Measurements from ENCODE around the gene DIP2B. TPM values are rescaled to one million over a fixed set of nuclear protein-coding genes. Genes with fewer than 3 reads are reported as not detected.
"Not testable (repeated sequence)": the region's sequence is repeated elsewhere in the genome, so short reads cannot be mapped to it uniquely, and the experiment has no call there.

Gene DIP2B
- total RNA-seq, 2 experiments from 2014 or later, result 29.2 to 29.4 TPM

GRCh38 chr12:50549885-50550284, 45.1 kb downstream of the DIP2B start:
- ChIA-PET CTCF (interaction anchor here (0.7 to 1.9 kb wide), 5 partner anchors 12 to 88 kb away, joined by 3 to 7 read pairs (median 4); no protein-coding TSS in a partner anchor), POLR2A (interaction anchor here (0.6 kb wide), 1 partner anchor 65 kb away, joined by 3 read pairs; no protein-coding TSS in a partner anchor)
- DNase-seq (no peak), ATAC-seq (no peak)
- H3K9me3 Mint-ChIP-seq (ENCODE audit: low read depth), result no peaks in the 10 kb centered on the region
- peak overlapping the region; percentile 19 for H3K27ac Mint-ChIP-seq
- intact Hi-C loops (cut with DNase I, micrococcal nuclease), result loop anchor here in 1 of 2 experiments (10.0 kb wide), 1 partner anchor 805 kb away; the partner anchor contains the start of gene TMBIM6
- no peaks in the 10 kb centered on the region for H3K27me3 Mint-ChIP-seq
- H3K36me3 Mint-ChIP-seq (ENCODE audit: low read depth), result peaks cover 18% of the 10 kb centered on the region
- no peak overlapping the region for H3K4me3 Mint-ChIP-seq
- H3K4me1 Mint-ChIP-seq, result peaks cover 65% of the 10 kb centered on the region

- Mint-ChIP-seq H3K9me3 (ENCODE audit: low read depth) (no peaks in the 10 kb centered on the region), H3K4me3 (no peak overlapping the region), H3K27me3 (no peaks in the 10 kb centered on the region), H3K36me3 (ENCODE audit: low read depth) (peaks cover 24% of the 10 kb centered on the region), H3K27ac (no peak overlapping the region), H3K4me1 (peaks cover 66% of the 10 kb centered on the region)
- CTCF ChIA-PET, result interaction anchor here (1.0 to 1.9 kb wide), 5 partner anchors 12 to 88 kb away, joined by 3 to 7 read pairs (median 5); no protein-coding TSS in a partner anchor
- intact Hi-C loops (cut with DNase I, micrococcal nuclease), result loop anchor here in 1 of 2 experiments (10.0 kb wide), 1 partner anchor 806 kb away; the partner anchor contains the start of gene TMBIM6
- ATAC-seq (no peak), DNase-seq (no peak)
- POLR2A ChIA-PET, result no interaction called here
These were observed 45.9 kb downstream of the DIP2B start for GRCh38 chr12:50550530-50551223.

GRCh38 chr12:50551866-50552265, 47.1 kb downstream of the DIP2B start:
- DNase-seq (no peak), ATAC-seq (no peak)
- Mint-ChIP-seq H3K36me3 (ENCODE audit: low read depth) (peaks cover 26% of the 10 kb centered on the region), H3K27me3 (no peaks in the 10 kb centered on the region), H3K4me1 (peaks cover 67% of the 10 kb centered on the region), H3K27ac (no peak overlapping the region), H3K9me3 (ENCODE audit: low read depth) (no peaks in the 10 kb centered on the region), H3K4me3 (no peak overlapping the region)
- intact Hi-C loops (cut with DNase I, micrococcal nuclease), result loop anchor here in 1 of 2 experiments (10.0 kb wide), 1 partner anchor 807 kb away; the partner anchor contains the start of gene TMBIM6
- ChIA-PET CTCF (interaction anchor here (0.6 to 1.0 kb wide), 2 partner anchors 12 to 48 kb away, joined by 3 read pairs; no protein-coding TSS in a partner anchor), POLR2A (interaction anchor here (0.5 kb wide), 1 partner anchor 731 kb away, joined by 3 read pairs; no protein-coding TSS in a partner anchor)

GRCh38 chr12:50554651-50555050, 49.9 kb downstream of the DIP2B start:
- peaks cover 74% of the 10 kb centered on the region for H3K4me1 Mint-ChIP-seq
- H3K27ac Mint-ChIP-seq, result peak overlapping the region; percentile 99
- ChIA-PET POLR2A (interaction anchor here (1.2 to 2.2 kb wide), 3 partner anchors 12 to 47 kb away, joined by 5 to 10 read pairs (median 8); no protein-coding TSS in a partner anchor), CTCF (interaction anchor here (0.6 to 1.8 kb wide), 6 partner anchors 25 to 84 kb away, joined by 3 to 5 read pairs (median 4); partner anchors contain the start of gene DIP2B)
- peaks cover 32% of the 10 kb centered on the region for H3K36me3 Mint-ChIP-seq (ENCODE audit: low read depth)
- DNase-seq (no peak), ATAC-seq (no peak)
- H3K27me3 Mint-ChIP-seq, result no peaks in the 10 kb centered on the region
- H3K4me3 Mint-ChIP-seq, result no peak overlapping the region
- no peaks in the 10 kb centered on the region for H3K9me3 Mint-ChIP-seq (ENCODE audit: low read depth)
- intact Hi-C loops (cut with DNase I, micrococcal nuclease), result loop anchor here (1.0 to 10.0 kb wide), 8 partner anchors 12 to 810 kb away; partner anchors contain the start of gene TMBIM6 (in 1 of the 2)

- intact Hi-C loops (cut with DNase I, micrococcal nuclease), result loop anchor here (1.0 to 10.0 kb wide), 8 partner anchors 13 to 811 kb away; partner anchors contain the start of gene TMBIM6 (in 1 of the 2)
- Mint-ChIP-seq H3K27ac (peak overlapping the region; percentile 99), H3K9me3 (ENCODE audit: low read depth) (no peaks in the 10 kb centered on the region), H3K4me3 (peak overlapping the region; percentile 54), H3K36me3 (ENCODE audit: low read depth) (peaks cover 32% of the 10 kb centered on the region), H3K27me3 (no peaks in the 10 kb centered on the region), H3K4me1 (peaks cover 67% of the 10 kb centered on the region)
- peak; percentile 88 for ATAC-seq
- ChIA-PET CTCF (interaction anchor here (1.0 to 1.8 kb wide), 6 partner anchors 13 to 54 kb away, joined by 3 to 5 read pairs (median 4); partner anchors contain the start of gene DIP2B), POLR2A (interaction anchor here (0.5 to 2.2 kb wide), 9 partner anchors 13 to 67 kb away, joined by 3 to 10 read pairs (median 3); no protein-coding TSS in a partner anchor)
- peak; percentile 62 for DNase-seq
These were observed 50.7 kb downstream of the DIP2B start for GRCh38 chr12:50555471-50555885.

- Mint-ChIP-seq H3K36me3 (ENCODE audit: low read depth) (peaks cover 31% of the 10 kb centered on the region), H3K27me3 (no peaks in the 10 kb centered on the region), H3K4me1 (peaks cover 64% of the 10 kb centered on the region), H3K27ac (peak overlapping the region; percentile 99), H3K9me3 (ENCODE audit: low read depth) (no peaks in the 10 kb centered on the region), H3K4me3 (peak overlapping the region; percentile 54)
- POLR2A ChIA-PET, result interaction anchor here (0.6 to 2.2 kb wide), 5 partner anchors 14 to 48 kb away, joined by 3 to 10 read pairs (median 4); no protein-coding TSS in a partner anchor
- CTCF ChIA-PET, result interaction anchor here (0.7 to 1.6 kb wide), 5 partner anchors 9 to 53 kb away, joined by 3 to 5 read pairs (median 4); partner anchors contain the start of gene DIP2B
- intact Hi-C loops (cut with DNase I, micrococcal nuclease), result loop anchor here in 1 of 2 experiments (10.0 kb wide), 1 partner anchor 811 kb away; the partner anchor contains the start of gene TMBIM6
- no peak for ATAC-seq
- DNase-seq, result no peak
These were observed 51.5 kb downstream of the DIP2B start for GRCh38 chr12:50556273-50556672.

GRCh38 chr12:50556796-50557195, 52.0 kb downstream of the DIP2B start:
- H3K4me3 Mint-ChIP-seq; POLR2A ChIA-PET; H3K27me3 Mint-ChIP-seq; H3K9me3 Mint-ChIP-seq (ENCODE audit: low read depth); ATAC-seq: not testable (repeated sequence)
- intact Hi-C loops (cut with DNase I, micrococcal nuclease), result loop anchor here in 1 of 2 experiments (10.0 kb wide), 1 partner anchor 812 kb away; the partner anchor contains the start of gene TMBIM6
- peak; percentile 61 for DNase-seq
- Mint-ChIP-seq H3K27ac (peak overlapping the region; percentile 82), H3K4me1 (peaks cover 60% of the 10 kb centered on the region), H3K36me3 (ENCODE audit: low read depth) (peaks cover 27% of the 10 kb centered on the region)
- CTCF ChIA-PET, result interaction anchor here (0.6 to 1.4 kb wide), 2 partner anchors 47 to 56 kb away, joined by 3 read pairs; no protein-coding TSS in a partner anchor

GRCh38 chr12:50557421-50557820, 52.6 kb downstream of the DIP2B start:
- intact Hi-C loops (cut with DNase I, micrococcal nuclease), result loop anchor here in 1 of 2 experiments (10.0 kb wide), 1 partner anchor 813 kb away; the partner anchor contains the start of gene TMBIM6
- Mint-ChIP-seq H3K36me3 (ENCODE audit: low read depth) (peaks cover 26% of the 10 kb centered on the region), H3K27ac (peak overlapping the region; percentile 82), H3K4me3 (no peak overlapping the region), H3K27me3 (no peaks in the 10 kb centered on the region), H3K4me1 (peaks cover 61% of the 10 kb centered on the region), H3K9me3 (ENCODE audit: low read depth) (no peaks in the 10 kb centered on the region)
- ChIA-PET CTCF (interaction anchor here (1.4 kb wide), 1 partner anchor 48 kb away, joined by 3 read pairs; no protein-coding TSS in a partner anchor), POLR2A (interaction anchor here (0.8 kb wide), 1 partner anchor 153 kb away, joined by 7 read pairs; no protein-coding TSS in a partner anchor)
- DNase-seq (no peak), ATAC-seq (no peak)

GRCh38 chr12:50558970-50559369, 54.2 kb downstream of the DIP2B start:
- DNase-seq, result no peak
- no peak overlapping the region for H3K4me3 Mint-ChIP-seq
- POLR2A ChIA-PET, result no interaction called here
- H3K9me3 Mint-ChIP-seq (ENCODE audit: low read depth), result no peaks in the 10 kb centered on the region
- CTCF ChIA-PET, result interaction anchor here (0.7 kb wide), 1 partner anchor 28 kb away, joined by 3 read pairs; no protein-coding TSS in a partner anchor
- no peak for ATAC-seq
- intact Hi-C loops (cut with DNase I, micrococcal nuclease), result loop anchor here in 1 of 2 experiments (10.0 kb wide), 1 partner anchor 814 kb away; the partner anchor contains the start of gene TMBIM6
- H3K36me3 Mint-ChIP-seq (ENCODE audit: low read depth), result peaks cover 17% of the 10 kb centered on the region
- H3K27me3 Mint-ChIP-seq, result no peaks in the 10 kb centered on the region
- peaks cover 65% of the 10 kb centered on the region for H3K4me1 Mint-ChIP-seq
- no peak overlapping the region for H3K27ac Mint-ChIP-seq

GRCh38 chr12:50562520-50563433, 58.0 kb downstream of the DIP2B start:
- no peaks in the 10 kb centered on the region for H3K9me3 Mint-ChIP-seq (ENCODE audit: low read depth)
- ChIA-PET CTCF (interaction anchor here (0.7 to 1.6 kb wide), 6 partner anchors 13 to 56 kb away, joined by 3 to 5 read pairs (median 3); no protein-coding TSS in a partner anchor), POLR2A (interaction anchor here (0.5 to 0.6 kb wide), 2 partner anchors 15 to 655 kb away, joined by 5 read pairs; no protein-coding TSS in a partner anchor)
- DNase-seq (no peak), ATAC-seq (peak; percentile 33)
- H3K4me3 Mint-ChIP-seq, result no peak overlapping the region
- intact Hi-C loops (cut with DNase I, micrococcal nuclease), result no loop called here
- no peaks in the 10 kb centered on the region for H3K27me3 Mint-ChIP-seq
- H3K36me3 Mint-ChIP-seq (ENCODE audit: low read depth), result peaks cover 3% of the 10 kb centered on the region
- H3K27ac Mint-ChIP-seq, result no peak overlapping the region
- H3K4me1 Mint-ChIP-seq, result peaks cover 55% of the 10 kb centered on the region
